CD4-positive, alpha-beta T cell (primary cell): ENCODE measurements around the gene RIPOR1. TPM values are rescaled to one million over a fixed set of nuclear protein-coding genes. Genes with fewer than 3 reads are reported as not detected.
A peak's percentile ranks its signal among the peaks of the same experiment; 100 is the strongest.

Source experiments
- ATAC-seq: fragments of 200-7000 bp; cut with Tn5 transposase; one replicate; pipeline ENCODE4 v1.10.0; 2022; ENCODE audit warnings: mild to moderate bottlenecking; ENCODE audit not compliant: poor library complexity
- CTCF ChIA-PET: fragments of 350-600 bp; sonication (Branson Sonifier 250); formaldehyde crosslinking; loops from one replicate; lab custom pipeline; 2021; ENCODE audit warnings: antibody characterized with exemption, inconsistent platforms; lab: Charles Lee
- POLR2A ChIA-PET: fragments of 350-600 bp; sonication (Branson Sonifier 250); formaldehyde crosslinking; loops from one replicate; lab custom pipeline; 2021; ENCODE audit warnings: antibody characterized with exemption, inconsistent platforms; lab: Charles Lee
- DNase-seq, 14 experiments: peaks; one replicate each; pipeline ENCODE4 v3.0.0-alpha.2; 2013 to 2020; ENCODE audit warnings: mixed read lengths in 2 of 14
- H3K27ac ChIP-seq, 2 donors: one replicate each; pipeline versions ENCODE4 v1.5.1 to v1.7.0; 2013; ENCODE audit warnings: low read length in 2 of 2, low read depth in 1 of 2, mild to moderate bottlenecking in 1 of 2
- H3K27me3 ChIP-seq, 2 experiments: 1 replicate in 1 of 2; 2 replicates in 1 of 2; pipeline versions ENCODE4 v1.6.1 to v1.7.0; 2013; ENCODE audit warnings: low read length in 2 of 2, control low read depth in 1 of 2, mild to moderate bottlenecking in 1 of 2, moderate library complexity in 1 of 2; ENCODE audit not compliant: insufficient read depth in 2 of 2, control insufficient read depth in 1 of 2
- H3K36me3 ChIP-seq: one replicate; pipeline ENCODE4 v1.6.1; 2013; ENCODE audit warnings: low read length, control low read depth; ENCODE audit not compliant: insufficient read depth
- H3K4me1 ChIP-seq: one replicate; pipeline ENCODE4 v1.6.1; 2013; ENCODE audit warnings: low read length, control low read depth; ENCODE audit not compliant: insufficient read depth
- H3K4me3 ChIP-seq: one replicate; pipeline ENCODE4 v1.5.1; 2013; ENCODE audit warnings: mild to moderate bottlenecking, low read length, moderate library complexity
- H3K9me3 ChIP-seq, 2 experiments: 1 replicate in 1 of 2; 2 replicates in 1 of 2; pipeline versions ENCODE4 v1.6.1 to v1.7.0; 2013; ENCODE audit warnings: low read length in 2 of 2, mild to moderate bottlenecking in 2 of 2, control low read depth in 1 of 2, moderate library complexity in 1 of 2; ENCODE audit not compliant: control insufficient read depth in 1 of 2, insufficient read depth in 1 of 2
- H3K27ac Mint-ChIP-seq: one replicate; pipeline ENCODE4 v1.8.0; 2020; ENCODE audit warnings: mixed read lengths
- H3K27me3 Mint-ChIP-seq: one replicate; pipeline ENCODE4 v1.8.0; 2021; ENCODE audit warnings: mixed read lengths
- H3K36me3 Mint-ChIP-seq: one replicate; pipeline ENCODE4 v1.8.0; 2021; ENCODE audit warnings: low read depth, mixed read lengths
- H3K4me1 Mint-ChIP-seq: one replicate; pipeline ENCODE4 v1.8.0; 2021; ENCODE audit warnings: low read depth, mixed read lengths
- H3K4me3 Mint-ChIP-seq: one replicate; pipeline ENCODE4 v1.8.0; 2020; ENCODE audit warnings: mild to moderate bottlenecking, mixed read lengths
- H3K9me3 Mint-ChIP-seq: one replicate; pipeline ENCODE4 v1.8.0; 2020; ENCODE audit warnings: mixed read lengths
- CTCF ChIP-seq: fragments of 200-600 bp; IDR thresholded peaks from one replicate; pipeline ENCODE4 v1.8.0; 2022; ENCODE audit warnings: antibody characterized with exemption, mild to moderate bottlenecking
- intact Hi-C, 2 experiments: fragments of 100-400 bp; cut with DNase I in 1 of 2; cut with micrococcal nuclease in 1 of 2; formaldehyde crosslinking; loops; one replicate each; pipeline versions ENCODE4 v1.15.1 to v1.9.0; 2023 to 2025; cut with DNase I, micrococcal nuclease
- total RNA-seq, 174 experiments: library from RNA in 2 of 174; stranded (reverse) in 2 of 174; gene quantifications; one replicate each; pipeline ENCODE4 v1.2.3 and lab custom pipeline; 2021 to 2026

Gene RIPOR1
- total RNA-seq, 2 experiments from 2014 or later: 21.3 to 25.4 TPM

- Histone ChIP-seq H3K27me3 (no peaks in the 10 kb centered on the region), H3K4me3 (no peak overlapping the region), H3K4me1 (peaks cover 22% of the 10 kb centered on the region), H3K36me3 (no peaks in the 10 kb centered on the region), H3K27ac (no peak overlapping the region), H3K9me3 (no peaks in the 10 kb centered on the region)
- ChIA-PET CTCF (interaction anchor here (0.7 to 5.2 kb wide), 16 partner anchors 9 to 204 kb away, joined by 3 to 48 read pairs (median 4); partner anchors contain the start of genes AGRP, ATP6V0D1 and CARMIL2), POLR2A (interaction anchor here (0.8 to 1.5 kb wide), 6 partner anchors 11 to 86 kb away, joined by 3 to 10 read pairs (median 4); partner anchors contain the start of genes ATP6V0D1 and CTCF)
- no peak overlapping the region for H3K27ac Mint-ChIP-seq
- intact Hi-C loops: loop anchor here (1.0 to 5.0 kb wide), 2 partner anchors 20 to 82 kb away; partner anchors contain the start of gene HSD11B2 (in 1 of the 2)
- no peaks in the 10 kb centered on the region for H3K9me3 Mint-ChIP-seq
- peak; percentile 95 for ATAC-seq
- no peaks in the 10 kb centered on the region for H3K36me3 Mint-ChIP-seq
- no peaks in the 10 kb centered on the region for H3K27me3 Mint-ChIP-seq
- TF ChIP-seq CTCF: peak; percentile 78
- peaks cover 16% of the 10 kb centered on the region for H3K4me1 Mint-ChIP-seq
- no peak overlapping the region for H3K4me3 Mint-ChIP-seq
- DNase-seq: peak; percentile 69 to 92 (median 78)
Observed at GRCh38 chr16:67514382-67514828, 14.2 kb upstream of the RIPOR1 start.

- peaks cover 20% of the 10 kb centered on the region for H3K4me1 Mint-ChIP-seq
- H3K9me3 Mint-ChIP-seq: no peaks in the 10 kb centered on the region
- H3K27ac ChIP-seq: no peak overlapping the region
- H3K4me3 Mint-ChIP-seq: no peak overlapping the region
- ATAC-seq: no peak
- no peaks in the 10 kb centered on the region for H3K27me3 ChIP-seq
- DNase-seq: no peak
- no peaks in the 10 kb centered on the region for H3K36me3 Mint-ChIP-seq
- CTCF ChIA-PET: interaction anchor here (0.5 to 5.2 kb wide), 5 partner anchors 24 to 151 kb away, joined by 3 to 48 read pairs (median 4); partner anchors contain the start of gene ATP6V0D1
- POLR2A ChIA-PET: no interaction called here
- H3K27ac Mint-ChIP-seq: no peak overlapping the region
- TF ChIP-seq CTCF: no peak
- H3K27me3 Mint-ChIP-seq: no peaks in the 10 kb centered on the region
- H3K4me1 ChIP-seq: peaks cover 28% of the 10 kb centered on the region
- H3K4me3 ChIP-seq: no peak overlapping the region
- intact Hi-C loops: loop anchor here in 1 of 2 experiments (5.0 kb wide), 1 partner anchor 531 kb away; no protein-coding TSS in a partner anchor
- H3K36me3 ChIP-seq: no peaks in the 10 kb centered on the region
- H3K9me3 ChIP-seq: no peaks in the 10 kb centered on the region
Observed at GRCh38 chr16:67516296-67517154, 12.1 kb upstream of the RIPOR1 start.

- peaks cover 32% of the 10 kb centered on the region for H3K4me1 ChIP-seq
- no peaks in the 10 kb centered on the region for H3K36me3 ChIP-seq
- Mint-ChIP-seq H3K9me3 (no peaks in the 10 kb centered on the region), H3K36me3 (no peaks in the 10 kb centered on the region), H3K4me1 (peaks cover 22% of the 10 kb centered on the region), H3K27ac (no peak overlapping the region), H3K4me3 (no peak overlapping the region), H3K27me3 (no peaks in the 10 kb centered on the region)
- no peak overlapping the region for H3K4me3 ChIP-seq
- no peak for TF ChIP-seq CTCF
- ChIA-PET POLR2A (no interaction called here), CTCF (interaction anchor here (0.5 to 1.6 kb wide), 2 partner anchors 36 to 59 kb away, joined by 4 read pairs; partner anchors contain the start of gene ATP6V0D1)
- intact Hi-C loops: loop anchor here in 1 of 2 experiments (5.0 kb wide), 1 partner anchor 530 kb away; no protein-coding TSS in a partner anchor
- no peaks in the 10 kb centered on the region for H3K27me3 ChIP-seq
- DNase-seq (peak in 1 of 14 experiments; percentile 32), ATAC-seq (no peak)
- no peak overlapping the region for H3K27ac ChIP-seq
- no peaks in the 10 kb centered on the region for H3K9me3 ChIP-seq
Observed at GRCh38 chr16:67517155-67517445, 11.5 kb upstream of the RIPOR1 start.
